NCI-H446 (cell line): ENCODE measurements around the gene CALHM4.
"Not testable (repeated sequence)": the region's sequence is repeated elsewhere in the genome, so short reads cannot be mapped to it uniquely, and the experiment has no call there.

Source experiments
- DNase-seq, 2 experiments: peaks; one replicate each; lab custom pipeline; 2025; lab: John Stamatoyannopoulos, UW

The CALHM4 gene

DNA sequence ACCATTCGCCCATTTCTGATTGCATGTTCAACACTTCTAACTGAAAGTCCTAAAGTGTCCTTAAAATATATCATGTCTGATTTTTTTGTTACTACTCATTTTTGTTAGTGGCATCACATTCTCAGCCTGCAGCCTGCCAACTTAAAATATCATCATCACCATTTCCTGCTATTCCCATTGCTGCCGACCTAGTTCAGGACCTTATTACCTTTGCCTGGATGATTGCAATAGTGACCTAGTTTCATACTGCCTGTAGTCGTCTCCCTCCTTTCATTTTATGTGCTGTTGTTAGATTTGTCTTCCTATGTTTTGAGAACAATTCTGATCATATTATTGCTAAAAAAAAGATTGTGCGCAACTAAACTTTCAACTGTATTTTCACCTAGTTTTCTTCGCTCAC, 23.9 kb downstream of the CALHM4 start:
- no peak for DNase-seq

GRCh38 chr6:116578335-116578734, 24.8 kb downstream of the CALHM4 start:
- DNase-seq, result no peak

DNA sequence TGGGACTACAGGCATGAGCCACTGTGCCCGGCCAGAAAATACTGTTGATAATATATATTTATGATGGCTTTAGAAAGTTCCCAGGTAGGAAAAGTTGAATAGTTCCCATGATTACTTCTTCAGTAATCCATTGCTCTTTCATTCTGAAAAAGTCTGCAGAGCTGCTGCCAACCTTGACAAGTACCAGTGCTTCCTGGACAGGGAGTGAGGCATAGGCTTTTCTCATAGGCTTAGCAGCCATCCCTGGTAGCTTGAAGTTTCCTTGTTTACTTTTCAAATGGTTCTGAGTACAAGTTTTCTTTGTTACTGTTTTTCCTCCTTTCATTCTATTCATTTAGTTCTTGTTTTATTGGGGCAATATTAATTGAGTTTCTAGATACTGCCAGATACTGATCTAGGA, 25.6 kb downstream of the CALHM4 start:
- DNase-seq, result no peak

- no peak for DNase-seq
Observed at GRCh38 chr6:116580198-116580597, 26.6 kb downstream of the CALHM4 start.

DNA sequence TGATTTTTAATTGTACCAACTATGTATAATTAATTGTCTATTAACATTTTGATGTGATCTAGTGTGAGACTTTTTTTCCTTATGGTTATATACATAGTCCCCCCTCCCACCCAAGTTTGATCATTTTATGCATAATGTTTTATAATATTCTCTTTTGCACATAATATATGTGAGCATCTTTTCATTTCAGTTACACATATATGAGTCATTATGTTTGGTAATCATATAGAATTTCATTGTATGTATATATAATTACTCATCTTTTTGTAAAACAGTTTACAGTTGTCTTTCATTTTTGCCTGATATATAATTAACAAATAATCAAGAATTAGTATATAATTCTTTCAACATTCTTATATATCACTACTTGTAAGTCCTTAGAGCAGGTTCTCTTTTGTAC, 32.7 kb downstream of the CALHM4 start:
- DNase-seq, result no peak

DNA sequence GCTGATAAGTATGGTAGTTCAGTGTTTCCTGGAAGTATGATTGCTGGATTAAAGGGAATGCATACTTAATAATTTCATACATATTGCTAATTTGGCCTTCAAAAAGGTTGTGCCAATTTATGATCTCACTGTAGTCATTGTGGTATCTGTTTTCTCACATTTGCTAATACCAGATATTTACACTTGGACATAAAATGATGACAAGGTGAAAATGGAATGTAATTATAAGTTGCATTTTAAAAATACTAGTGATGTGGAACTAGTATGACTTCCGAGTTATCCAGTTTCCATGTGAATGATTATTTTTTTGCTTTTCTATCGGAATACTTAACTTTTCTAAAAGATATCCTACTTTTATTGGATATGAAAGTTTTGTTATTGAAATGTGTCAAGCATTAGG, 33.2 kb downstream of the CALHM4 start:
- DNase-seq, result no peak

DNA sequence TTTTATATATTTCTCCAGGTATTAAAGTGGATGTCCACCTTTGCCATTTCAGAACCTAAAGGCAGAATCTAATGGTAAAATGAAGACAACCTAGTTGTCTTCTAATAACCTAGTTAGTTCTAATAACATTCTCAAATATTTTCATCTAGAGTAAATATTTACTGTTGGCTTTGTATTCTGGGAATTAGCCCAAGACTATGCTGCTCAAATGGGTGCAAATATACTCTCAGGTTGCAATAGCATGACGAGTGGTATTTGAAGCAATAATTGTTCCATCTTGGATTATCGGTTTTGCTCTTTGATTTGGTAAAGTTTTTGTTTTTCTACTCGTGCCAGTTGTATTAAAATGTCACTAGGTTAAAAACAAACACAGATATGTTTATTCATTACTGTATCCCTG, 41.7 kb downstream of the CALHM4 start:
- no peak for DNase-seq

DNA sequence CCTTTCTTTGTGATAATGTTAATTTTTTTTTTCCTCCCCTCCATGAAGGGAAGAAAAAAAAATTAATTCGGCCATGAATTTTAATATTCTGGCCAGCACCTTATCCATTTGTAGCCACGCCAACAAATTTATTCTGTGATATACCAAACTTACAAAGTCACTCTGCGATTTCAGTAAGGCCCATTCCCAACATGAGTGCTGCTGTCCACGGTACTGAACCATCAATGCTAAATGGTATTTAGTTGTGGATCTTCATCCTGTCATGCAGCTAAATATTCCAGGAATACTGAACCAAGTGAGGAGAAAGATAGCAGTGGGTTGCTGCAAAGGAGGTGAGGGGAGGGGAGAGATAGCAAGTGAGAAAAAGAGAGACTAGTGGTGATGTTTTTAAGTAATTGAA, 43.3 kb downstream of the CALHM4 start:
- no peak for DNase-seq

GRCh38 chr6:116603916-116604315, 50.4 kb downstream of the CALHM4 start:
- not testable (repeated sequence) for DNase-seq

- DNase-seq, result not testable (repeated sequence)
Observed at GRCh38 chr6:116604868-116605267, 51.3 kb downstream of the CALHM4 start.

DNA sequence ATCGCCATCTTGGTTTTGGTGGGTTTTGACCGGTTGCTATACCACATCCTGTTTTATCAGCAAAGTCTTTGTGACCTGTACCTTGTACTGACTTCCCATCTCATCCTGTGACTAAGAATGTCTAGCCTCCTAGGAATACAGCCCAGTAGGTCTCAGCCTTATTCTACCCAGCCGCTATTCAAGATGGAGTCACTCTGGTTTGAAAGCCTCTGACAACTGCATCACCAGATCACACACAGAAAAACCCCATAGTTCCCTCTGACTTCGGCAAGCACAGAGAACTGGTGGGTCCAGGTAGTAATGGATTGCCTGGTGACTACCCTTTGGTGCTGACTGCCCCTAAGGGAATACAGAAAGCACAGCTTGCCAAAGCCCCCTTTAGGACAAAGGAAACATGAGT, 52.4 kb downstream of the CALHM4 start:
- DNase-seq, result no peak
